Skeletal muscle cell (primary cell): ENCODE measurements around the gene CNPPD1.

Source experiments
- DNase-seq: peaks from one replicate; pipeline ENCODE4 v3.0.0-alpha.2; 2010; ENCODE audit warnings: low read depth
- H3K4me3 ChIP-seq: 2 replicates; pipeline ENCODE4 v1.5.1; 2011; ENCODE audit warnings: low read depth, mild to moderate bottlenecking, control low read depth, low read length, moderate library complexity

Gene CNPPD1

GRCh38 chr2:219167997-219168396, 8.7 kb downstream of the CNPPD1 start:
- no peak overlapping the region for H3K4me3 ChIP-seq
- DNase-seq = no peak

- no peak for DNase-seq
- no peak overlapping the region for H3K4me3 ChIP-seq
These were observed 11.4 kb downstream of the CNPPD1 start for GRCh38 chr2:219165058-219165911.

GRCh38 chr2:219163156-219163555, 13.6 kb downstream of the CNPPD1 start:
- no peak overlapping the region for H3K4me3 ChIP-seq
- no peak for DNase-seq

GRCh38 chr2:219161097-219161496, 15.6 kb downstream of the CNPPD1 start:
- H3K4me3 ChIP-seq = peak overlapping the region; percentile 57
- no peak for DNase-seq

GRCh38 chr2:219160186-219161017, 16.3 kb downstream of the CNPPD1 start, which contains the start of gene NHEJ1:
Gene NHEJ1, minus strand, starts transcription at chr2:219160815. Its CDS starts 2,453 bp downstream, at chr2:219158362.
- peak within 1 kb of the TSS; percentile 57 for H3K4me3 ChIP-seq
- peak; percentile 77 for DNase-seq

- no peak for DNase-seq
- H3K4me3 ChIP-seq = peak overlapping the region; percentile 57
These were observed 16.9 kb downstream of the CNPPD1 start for GRCh38 chr2:219159771-219160185.

- DNase-seq = no peak
- no peak overlapping the region for H3K4me3 ChIP-seq
These were observed 18.1 kb downstream of the CNPPD1 start for GRCh38 chr2:219158586-219158985.

- no peak overlapping the region for H3K4me3 ChIP-seq
- DNase-seq = no peak
These were observed 18.7 kb downstream of the CNPPD1 start for GRCh38 chr2:219158025-219158424.

- no peak overlapping the region for H3K4me3 ChIP-seq
- DNase-seq = no peak
These were observed 19.3 kb downstream of the CNPPD1 start for GRCh38 chr2:219157396-219157795.

GRCh38 chr2:219155054-219155644, 21.6 kb downstream of the CNPPD1 start:
- H3K4me3 ChIP-seq = no peak overlapping the region
- DNase-seq = no peak

GRCh38 chr2:219149667-219150066, 27.1 kb downstream of the CNPPD1 start:
- H3K4me3 ChIP-seq = no peak overlapping the region
- DNase-seq = no peak

GRCh38 chr2:219142329-219142728, 34.4 kb downstream of the CNPPD1 start:
- H3K4me3 ChIP-seq = no peak overlapping the region
- DNase-seq = peak; percentile 28

- DNase-seq = no peak
- H3K4me3 ChIP-seq = no peak overlapping the region
These were observed 36.0 kb downstream of the CNPPD1 start for GRCh38 chr2:219140722-219141121.

GRCh38 chr2:219133976-219134375, 42.7 kb downstream of the CNPPD1 start:
- DNase-seq = no peak
- no peak overlapping the region for H3K4me3 ChIP-seq

- DNase-seq = no peak
- no peak overlapping the region for H3K4me3 ChIP-seq
These were observed 45.0 kb downstream of the CNPPD1 start for GRCh38 chr2:219131744-219132143.

GRCh38 chr2:219131327-219131726, 45.4 kb downstream of the CNPPD1 start:
- DNase-seq = no peak
- no peak overlapping the region for H3K4me3 ChIP-seq

- H3K4me3 ChIP-seq = no peak overlapping the region
These were observed 47.1 kb downstream of the CNPPD1 start for GRCh38 chr2:219129589-219129988.

GRCh38 chr2:219128396-219128795, 48.3 kb downstream of the CNPPD1 start:
- H3K4me3 ChIP-seq = no peak overlapping the region
- no peak for DNase-seq

More at GRCh38 chr2:219129589-219129988, 47.1 kb downstream of the CNPPD1 start:
- no peak for DNase-seq

- no peak for DNase-seq
These were observed 49.6 kb downstream of the CNPPD1 start for GRCh38 chr2:219127037-219127635.

GRCh38 chr2:219126555-219126954, 50.2 kb downstream of the CNPPD1 start:
- no peak for DNase-seq

More at GRCh38 chr2:219127037-219127635, 49.6 kb downstream of the CNPPD1 start:
- no peak overlapping the region for H3K4me3 ChIP-seq

More at GRCh38 chr2:219126555-219126954, 50.2 kb downstream of the CNPPD1 start:
- no peak overlapping the region for H3K4me3 ChIP-seq
